Stimulated activated CD8-positive, alpha-beta memory T cell treated with anti-CD3 and anti-CD28 coated beads, Interleukin-4, amount 100 ng/mL, for 4 hours (primary cell): ENCODE data around the gene FOXE1.

Experiments used
- DNase-seq, 2 donors: peaks; one replicate each; pipeline ENCODE4 v3.0.0-alpha.2; 2020; ENCODE audit warnings: low read depth in 2 of 2, low spot score in 1 of 2

FOXE1 gene

GRCh38 chr9:97853056-97853843 is at the start of gene FOXE1:
Gene FOXE1 (plus strand): TSS chr9:97853226. CDS start chr9:97853915, 689 bp downstream.
- no peak for DNase-seq

- DNase-seq = no peak
These were observed 49.0 kb upstream of the FOXE1 start for GRCh38 chr9:97804059-97804365.

- DNase-seq = no peak
These were observed 46.3 kb upstream of the FOXE1 start for GRCh38 chr9:97806721-97807120.

- no peak for DNase-seq
These were observed 45.3 kb upstream of the FOXE1 start for GRCh38 chr9:97807681-97808080.

- no peak for DNase-seq
These were observed 44.6 kb upstream of the FOXE1 start for GRCh38 chr9:97808415-97808814.

- no peak for DNase-seq
These were observed 44.1 kb upstream of the FOXE1 start for GRCh38 chr9:97808972-97809371.

GRCh38 chr9:97809666-97810344 is 43.2 kb upstream of the FOXE1 start:
- no peak for DNase-seq

- no peak for DNase-seq
These were observed 41.3 kb upstream of the FOXE1 start for GRCh38 chr9:97811533-97812246.

GRCh38 chr9:97812247-97812543 is 40.8 kb upstream of the FOXE1 start:
- DNase-seq = no peak

- DNase-seq = no peak
These were observed 40.0 kb upstream of the FOXE1 start for GRCh38 chr9:97813072-97813471.

- DNase-seq = no peak
These were observed 33.3 kb upstream of the FOXE1 start for GRCh38 chr9:97819735-97820134.

GRCh38 chr9:97820373-97820772 is 32.7 kb upstream of the FOXE1 start:
- DNase-seq = no peak

GRCh38 chr9:97830884-97831829 is 21.9 kb upstream of the FOXE1 start:
- DNase-seq = no peak

GRCh38 chr9:97831843-97832636 is 21.0 kb upstream of the FOXE1 start:
- DNase-seq = no peak

GRCh38 chr9:97840521-97840920 is 12.5 kb upstream of the FOXE1 start:
- no peak for DNase-seq

GRCh38 chr9:97842960-97843359 is 10.1 kb upstream of the FOXE1 start:
- DNase-seq = no peak

- no peak for DNase-seq
These were observed 7.9 kb upstream of the FOXE1 start for GRCh38 chr9:97845130-97845529.

- no peak for DNase-seq
These were observed 7.3 kb upstream of the FOXE1 start for GRCh38 chr9:97845763-97846162.

GRCh38 chr9:97846347-97846746 is 6.7 kb upstream of the FOXE1 start:
- DNase-seq = no peak

- no peak for DNase-seq
These were observed 5.4 kb upstream of the FOXE1 start for GRCh38 chr9:97847474-97848214.
